PC-9 (cell line): Measurements from ENCODE around the gene CSAG3. TPM values are rescaled to one million over a fixed set of nuclear protein-coding genes. Genes with fewer than 3 reads are reported as not detected.
A peak's percentile ranks its signal among the peaks of the same experiment; 100 is the strongest.
"Not testable (repeated sequence)": the region's sequence is repeated elsewhere in the genome, so short reads cannot be mapped to it uniquely, and the experiment has no call there.

ENCODE experiments used
- BruUV-seq: library from RNA; stranded (reverse); fragments of 400-500 nt; replicated peaks from 2 replicates; lab custom pipeline; 2021; lab: Mats Ljungman, UMichigan
- CTCF ChIA-PET: fragments of 300-600 bp; sonication (Branson Sonifier 250); formaldehyde crosslinking; loops from one replicate; lab custom pipeline; 2022; ENCODE audit warnings: antibody characterized with exemption; lab: Charles Lee
- POLR2A ChIA-PET: fragments of 300-600 bp; sonication (Branson Sonifier 250); formaldehyde crosslinking; loops from one replicate; lab custom pipeline; 2022; ENCODE audit warnings: antibody characterized with exemption; ENCODE audit not compliant: unreplicated experiment; lab: Charles Lee
- DNase-seq, 2 experiments: peaks; one replicate each; pipeline versions ENCODE4 v3.0.0 to v3.0.0-alpha.2; 2015 to 2022; ENCODE audit warnings: mixed read lengths in 1 of 2
- H2AFZ ChIP-seq: fragments of 200-600 bp; sonication (generic); 2 replicates; pipeline ENCODE4 v1.8.1; 2017; ENCODE audit warnings: antibody characterized with exemption
- H3F3A ChIP-seq: fragments of 200-600 bp; sonication (generic); 2 replicates; pipeline ENCODE4 v1.8.1; 2017; ENCODE audit warnings: antibody characterized with exemption, mild to moderate bottlenecking, low read depth; ENCODE audit not compliant: insufficient read depth
- H3K27ac ChIP-seq: fragments of 200-600 bp; sonication (generic); 2 replicates; pipeline ENCODE4 v1.6.1; 2016; ENCODE audit warnings: mixed run types
- H3K27me3 ChIP-seq: fragments of 200-600 bp; sonication (generic); 2 replicates; pipeline ENCODE4 v1.6.1; 2016; ENCODE audit warnings: low read depth, mixed run types; ENCODE audit not compliant: insufficient read depth
- H3K36me3 ChIP-seq: fragments of 200-600 bp; sonication (generic); 2 replicates; pipeline ENCODE4 v1.6.1; 2016; ENCODE audit warnings: low read depth, mixed run types
- H3K4me1 ChIP-seq: fragments of 200-600 bp; sonication (generic); replicated peaks from 2 replicates; pipeline ENCODE4 v1.6.1; 2016; ENCODE audit warnings: mixed run types; ENCODE audit not compliant: insufficient read depth
- H3K4me2 ChIP-seq: fragments of 200-600 bp; sonication (generic); 2 replicates; pipeline ENCODE4 v1.6.1; 2017; ENCODE audit warnings: mixed run types
- H3K4me3 ChIP-seq: fragments of 200-600 bp; sonication (generic); 2 replicates; pipeline ENCODE4 v1.6.1; 2016; ENCODE audit warnings: mixed run types
- H3K79me2 ChIP-seq: fragments of 200-600 bp; sonication (generic); 2 replicates; pipeline ENCODE4 v1.6.1; 2017; ENCODE audit warnings: low read depth, mixed run types
- H3K9me2 ChIP-seq: fragments of 200-600 bp; sonication (generic); 2 replicates; pipeline ENCODE4 v1.8.1; 2017; ENCODE audit warnings: mild to moderate bottlenecking; ENCODE audit not compliant: insufficient read depth
- H3K9me3 ChIP-seq: fragments of 200-600 bp; sonication (generic); 2 replicates; pipeline ENCODE4 v1.8.1; 2016; ENCODE audit warnings: low read depth; ENCODE audit not compliant: insufficient read depth
- H4K20me1 ChIP-seq: fragments of 200-600 bp; sonication (generic); 2 replicates; pipeline ENCODE4 v1.8.1; 2017; ENCODE audit not compliant: insufficient read depth
- intact Hi-C: fragments of 100-400 bp; cut with micrococcal nuclease; formaldehyde crosslinking; loops from one replicate; pipeline ENCODE4 v1.10.0; 2022; ENCODE audit not compliant: unreplicated experiment
- total RNA-seq: library from RNA; stranded (reverse); gene quantifications from 2 replicates; pipeline ENCODE4 v1.2.3, GENCODE V29; 2021

CSAG3 gene
- total RNA-seq, 1 experiment from 2014 or later: 52.9 TPM

DNA sequence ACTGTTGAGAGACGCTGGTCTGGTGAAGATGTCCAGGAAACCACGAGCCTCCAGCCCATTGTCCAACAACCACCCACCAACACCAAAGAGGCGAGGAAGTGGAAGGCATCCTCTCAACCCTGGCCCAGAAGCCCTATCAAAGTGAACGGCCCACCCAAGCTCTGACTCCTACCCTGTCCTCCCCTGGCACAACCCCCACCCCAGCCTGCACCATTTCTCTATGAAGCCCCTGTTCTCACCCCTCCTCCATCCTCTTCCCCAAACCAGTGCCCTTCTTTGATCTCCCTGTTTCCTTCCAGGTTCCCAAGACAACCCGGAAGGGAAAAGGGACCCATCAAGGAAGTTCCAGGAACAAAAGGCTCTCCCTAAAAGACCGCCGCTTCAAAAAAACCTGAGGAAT is 526 bp downstream of the CSAG3 start:
- DNase-seq, H3K9me2 ChIP-seq, H3K27ac ChIP-seq, H3F3A ChIP-seq, H4K20me1 ChIP-seq, POLR2A ChIA-PET, H3K4me3 ChIP-seq, H3K27me3 ChIP-seq, CTCF ChIA-PET, H2AFZ ChIP-seq, intact Hi-C loops, H3K4me2 ChIP-seq, BruUV-seq, H3K79me2 ChIP-seq, H3K36me3 ChIP-seq, H3K4me1 ChIP-seq, H3K9me3 ChIP-seq: not testable (repeated sequence)

DNA sequence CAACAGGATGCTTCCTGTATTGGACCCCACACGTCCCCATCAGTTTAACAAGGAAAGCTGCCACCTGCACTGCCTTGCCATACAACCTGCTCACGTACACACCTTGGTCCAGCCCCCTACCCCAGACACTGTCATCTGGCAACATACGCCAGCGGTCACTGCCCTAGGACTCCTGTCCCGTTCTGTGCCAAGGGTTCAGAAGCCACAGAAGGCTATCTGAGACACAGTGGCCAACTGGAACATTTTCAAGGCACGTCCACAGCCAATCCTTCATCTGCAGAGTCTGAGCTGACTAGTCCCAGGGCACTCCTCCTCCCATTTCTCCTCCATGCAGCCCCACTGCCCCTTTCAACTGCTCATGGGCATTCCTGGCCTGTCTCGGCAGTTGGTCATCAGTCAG is 2.6 kb downstream of the CSAG3 start:
- H3K27me3 ChIP-seq, H3K79me2 ChIP-seq, H3K36me3 ChIP-seq, H3K9me2 ChIP-seq, CTCF ChIA-PET, H3K9me3 ChIP-seq, H4K20me1 ChIP-seq, DNase-seq, H3K27ac ChIP-seq, H3K4me2 ChIP-seq, POLR2A ChIA-PET, BruUV-seq, intact Hi-C loops, H3K4me3 ChIP-seq, H3K4me1 ChIP-seq, H3F3A ChIP-seq, H2AFZ ChIP-seq: not testable (repeated sequence)

DNA sequence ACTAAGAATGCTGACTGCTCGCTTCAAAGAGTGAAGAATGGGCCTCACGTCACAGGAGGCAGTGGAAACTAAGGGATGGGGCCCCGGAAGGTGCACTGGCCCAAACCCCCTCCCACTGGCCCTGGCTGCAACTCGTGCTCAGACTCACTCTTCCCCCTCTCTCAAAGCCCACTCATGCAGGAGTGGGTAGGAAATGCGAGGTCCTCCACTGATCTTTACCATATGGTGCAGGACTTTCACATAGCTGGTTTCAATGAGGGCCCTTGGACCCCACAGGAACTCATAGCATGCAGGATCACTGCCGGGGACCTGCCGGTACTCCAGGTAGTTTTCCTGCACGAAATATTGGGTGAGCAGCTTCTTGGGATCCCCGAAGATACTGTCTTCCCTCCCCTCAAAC is 7.5 kb downstream of the CSAG3 start:
- H3K27ac ChIP-seq, H3K9me2 ChIP-seq, H3K9me3 ChIP-seq, H3F3A ChIP-seq, intact Hi-C loops, H3K4me2 ChIP-seq, H3K36me3 ChIP-seq, H3K4me3 ChIP-seq, H2AFZ ChIP-seq, POLR2A ChIA-PET, H3K79me2 ChIP-seq, H4K20me1 ChIP-seq, H3K27me3 ChIP-seq, H3K4me1 ChIP-seq: not testable (repeated sequence)
- CTCF ChIA-PET: interaction anchor here (0.6 kb wide), 1 partner anchor 113 kb away, joined by 3 read pairs; no protein-coding TSS in a partner anchor
- TSS peak; percentile 64 for BruUV-seq
- peak in 1 of 2 experiments; percentile 20 for DNase-seq

DNA sequence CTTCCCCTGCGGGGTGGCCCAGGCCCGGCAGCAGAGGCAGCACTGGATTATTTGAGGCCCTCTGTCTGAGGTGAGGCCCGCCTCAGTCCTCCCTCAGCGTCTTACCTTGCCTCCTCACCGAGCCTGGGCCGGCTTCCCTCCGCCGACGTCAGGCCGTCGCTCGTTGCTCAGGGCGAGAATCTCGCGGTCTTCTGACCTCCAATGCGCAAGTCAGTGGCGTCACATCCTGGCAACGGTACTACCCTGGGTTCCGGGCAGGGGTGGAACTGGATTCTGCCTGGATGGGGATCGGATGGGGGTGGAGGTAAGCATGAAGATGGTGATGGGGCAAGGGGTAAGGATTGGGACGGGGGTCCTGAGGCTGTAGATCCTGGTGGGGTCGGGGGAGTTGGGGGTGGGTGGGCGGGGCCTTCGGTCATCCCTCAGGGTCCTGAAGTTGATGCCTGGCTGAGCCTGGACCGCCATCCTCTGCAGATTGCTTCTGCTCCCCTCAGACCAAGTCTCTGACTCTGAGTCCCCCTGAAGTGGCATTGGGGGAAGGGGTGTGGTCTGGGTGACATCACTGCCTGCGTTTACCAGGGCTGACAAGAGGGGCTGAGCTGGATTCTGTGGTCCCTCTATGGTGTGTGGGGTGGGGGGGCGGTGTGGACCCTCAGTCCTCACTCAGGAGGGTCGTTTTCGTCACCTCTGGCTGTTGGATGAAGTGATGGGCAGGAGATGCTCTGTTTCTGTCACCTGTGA is 10.7 kb downstream of the CSAG3 start, which contains the start of gene MAGEA6:
MAGEA6 (minus strand) TSS at position 141 of the 741 bp plus-strand sequence. CDS start 2,039 bp downstream, outside the sequence.
- H3K36me3 ChIP-seq, H3K27me3 ChIP-seq, BruUV-seq, H3K9me2 ChIP-seq, intact Hi-C loops, H2AFZ ChIP-seq, CTCF ChIA-PET, DNase-seq, H3K79me2 ChIP-seq, H4K20me1 ChIP-seq, H3K9me3 ChIP-seq, H3F3A ChIP-seq, POLR2A ChIA-PET, H3K27ac ChIP-seq, H3K4me1 ChIP-seq: not testable (repeated sequence)
- peak within 1 kb of the TSS; percentile 45; the same call in 1 of the 2 replicates for H3K4me3 ChIP-seq
- peak within 1 kb of the TSS; percentile 67 for H3K4me2 ChIP-seq

DNA sequence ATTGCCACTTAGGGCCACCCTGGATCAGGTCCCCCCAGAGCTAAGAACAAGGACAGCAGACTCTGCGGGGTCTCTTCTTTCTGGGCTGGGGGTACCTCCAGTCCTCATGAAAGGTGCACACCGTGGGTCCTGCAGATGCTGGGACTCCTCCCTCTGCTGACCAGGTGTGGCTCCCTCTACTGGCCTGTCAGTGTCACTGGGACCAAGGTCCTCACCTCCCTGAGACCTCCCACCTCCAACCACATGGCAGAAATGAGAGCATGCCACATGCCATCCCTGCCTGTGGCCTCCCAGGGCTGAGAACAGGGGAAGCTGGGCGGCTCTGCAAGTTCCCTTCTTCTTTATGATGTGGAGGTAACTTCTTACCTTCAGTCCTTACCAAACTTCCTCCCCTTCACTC is 28.0 kb downstream of the CSAG3 start:
- CTCF ChIA-PET, POLR2A ChIA-PET, H3K9me2 ChIP-seq, H3K36me3 ChIP-seq, intact Hi-C loops, H3K4me3 ChIP-seq, H3K27me3 ChIP-seq, H2AFZ ChIP-seq, H3K9me3 ChIP-seq, H3F3A ChIP-seq, BruUV-seq, DNase-seq, H3K79me2 ChIP-seq, H3K27ac ChIP-seq, H3K4me2 ChIP-seq, H3K4me1 ChIP-seq, H4K20me1 ChIP-seq: not testable (repeated sequence)
